Measurements from ENCODE around the gene SORBS1. TPM values are rescaled to one million over a fixed set of nuclear protein-coding genes. Genes with fewer than 3 reads are reported as not detected.

Gene SORBS1
- total and polyA plus RNA-seq, 2 of the 13 experiments (the other 11 are each of a cell fraction or from before 2014, with no cell fraction given) = 16.8 to 39.8 TPM

DNA sequence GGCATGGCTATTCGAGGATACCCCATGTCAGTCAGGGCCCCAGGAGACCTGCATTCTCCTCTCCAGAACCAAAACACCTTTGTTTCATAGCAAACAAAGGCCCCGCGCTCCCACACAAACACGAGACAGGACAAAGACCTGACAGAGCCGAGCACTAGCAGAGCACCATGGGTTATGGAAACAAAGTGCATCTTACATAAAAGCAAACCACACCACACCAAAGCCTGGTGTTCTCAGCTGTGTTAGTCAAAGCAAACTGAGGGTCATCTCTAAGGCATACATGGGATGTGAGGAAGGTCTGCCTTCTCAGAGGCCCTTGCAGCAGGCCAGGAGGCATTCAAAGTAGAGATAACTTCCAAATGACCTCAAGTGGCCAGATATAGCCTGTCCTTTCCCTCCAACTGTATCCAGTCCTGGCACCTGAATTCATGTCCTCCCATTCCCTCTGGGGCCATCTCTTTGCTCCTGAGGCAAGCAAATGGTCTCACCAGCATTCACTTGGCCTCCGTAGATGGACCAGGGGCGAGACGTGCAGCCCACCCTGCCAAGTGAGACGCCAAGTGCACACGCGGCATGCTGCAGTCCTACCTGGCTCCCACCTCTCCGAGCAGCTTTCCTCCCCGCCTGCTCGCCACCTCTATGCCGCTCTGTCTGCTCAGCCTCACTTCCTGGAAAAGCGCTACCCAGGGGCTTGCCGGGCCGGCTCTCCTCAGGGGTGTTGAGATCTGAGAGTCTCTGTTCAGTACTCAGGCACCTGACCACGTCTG, 225.1 kb downstream of the SORBS1 start (continued):
- no peak for TF ChIP-seq GPBP1L1 (CRISPR knock-in tag; IDR thresholded peaks at IDR 0.05)
- TF ChIP-seq ARID3A (IDR thresholded peaks at IDR 0.05; ENCODE audit: low read depth, low read length) = no peak
- no peak for TF ChIP-seq ZMYM3 (CRISPR knock-in tag; IDR thresholded peaks at IDR 0.05)
- TF ChIP-seq CREB1 (IDR thresholded peaks at IDR 0.05) = no peak
- no peak for TF ChIP-seq CREB1 (CRISPR knock-in tag; IDR thresholded peaks at IDR 0.05)
- TF ChIP-seq, protein P1, sequence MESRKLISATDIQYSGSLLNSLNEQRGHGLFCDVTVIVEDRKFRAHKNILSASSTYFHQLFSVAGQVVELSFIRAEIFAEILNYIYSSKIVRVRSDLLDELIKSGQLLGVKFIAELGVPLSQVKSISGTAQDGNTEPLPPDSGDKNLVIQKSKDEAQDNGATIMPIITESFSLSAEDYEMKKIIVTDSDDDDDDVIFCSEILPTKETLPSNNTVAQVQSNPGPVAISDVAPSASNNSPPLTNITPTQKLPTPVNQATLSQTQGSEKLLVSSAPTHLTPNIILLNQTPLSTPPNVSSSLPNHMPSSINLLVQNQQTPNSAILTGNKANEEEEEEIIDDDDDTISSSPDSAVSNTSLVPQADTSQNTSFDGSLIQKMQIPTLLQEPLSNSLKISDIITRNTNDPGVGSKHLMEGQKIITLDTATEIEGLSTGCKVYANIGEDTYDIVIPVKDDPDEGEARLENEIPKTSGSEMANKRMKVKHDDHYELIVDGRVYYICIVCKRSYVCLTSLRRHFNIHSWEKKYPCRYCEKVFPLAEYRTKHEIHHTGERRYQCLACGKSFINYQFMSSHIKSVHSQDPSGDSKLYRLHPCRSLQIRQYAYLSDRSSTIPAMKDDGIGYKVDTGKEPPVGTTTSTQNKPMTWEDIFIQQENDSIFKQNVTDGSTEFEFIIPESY (CRISPR knock-in tag; IDR thresholded peaks at IDR 0.05) = peak; percentile 26; the same call in 1 of the 2 replicates
- TF ChIP-seq, protein P2, sequence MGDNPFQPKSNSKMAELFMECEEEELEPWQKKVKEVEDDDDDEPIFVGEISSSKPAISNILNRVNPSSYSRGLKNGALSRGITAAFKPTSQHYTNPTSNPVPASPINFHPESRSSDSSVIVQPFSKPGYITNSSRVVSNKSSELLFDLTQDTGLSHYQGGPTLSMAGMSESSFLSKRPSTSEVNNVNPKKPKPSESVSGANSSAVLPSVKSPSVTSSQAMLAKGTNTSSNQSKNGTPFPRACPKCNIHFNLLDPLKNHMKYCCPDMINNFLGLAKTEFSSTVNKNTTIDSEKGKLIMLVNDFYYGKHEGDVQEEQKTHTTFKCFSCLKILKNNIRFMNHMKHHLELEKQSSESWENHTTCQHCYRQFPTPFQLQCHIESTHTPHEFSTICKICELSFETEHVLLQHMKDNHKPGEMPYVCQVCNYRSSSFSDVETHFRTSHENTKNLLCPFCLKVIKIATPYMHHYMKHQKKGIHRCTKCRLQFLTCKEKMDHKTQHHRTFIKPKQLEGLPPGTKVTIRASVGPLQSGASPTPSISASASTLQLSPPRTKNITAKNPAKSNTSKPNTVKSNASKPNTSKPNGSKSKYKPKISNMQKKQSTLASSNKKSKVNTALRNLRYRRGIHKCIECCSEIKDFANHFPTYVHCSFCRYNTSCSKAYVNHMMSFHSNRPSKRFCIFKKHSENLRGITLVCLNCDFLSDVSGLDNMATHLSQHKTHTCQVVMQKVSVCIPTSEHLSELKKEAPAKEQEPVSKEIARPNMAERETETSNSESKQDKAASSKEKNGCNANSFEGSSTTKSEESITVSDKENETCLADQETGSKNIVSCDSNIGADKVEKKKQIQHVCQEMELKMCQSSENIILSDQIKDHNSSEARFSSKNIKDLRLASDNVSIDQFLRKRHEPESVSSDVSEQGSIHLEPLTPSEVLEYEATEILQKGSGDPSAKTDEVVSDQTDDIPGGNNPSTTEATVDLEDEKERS (CRISPR knock-in tag; IDR thresholded peaks at IDR 0.05) = no peak
- TF ChIP-seq, protein P3, sequence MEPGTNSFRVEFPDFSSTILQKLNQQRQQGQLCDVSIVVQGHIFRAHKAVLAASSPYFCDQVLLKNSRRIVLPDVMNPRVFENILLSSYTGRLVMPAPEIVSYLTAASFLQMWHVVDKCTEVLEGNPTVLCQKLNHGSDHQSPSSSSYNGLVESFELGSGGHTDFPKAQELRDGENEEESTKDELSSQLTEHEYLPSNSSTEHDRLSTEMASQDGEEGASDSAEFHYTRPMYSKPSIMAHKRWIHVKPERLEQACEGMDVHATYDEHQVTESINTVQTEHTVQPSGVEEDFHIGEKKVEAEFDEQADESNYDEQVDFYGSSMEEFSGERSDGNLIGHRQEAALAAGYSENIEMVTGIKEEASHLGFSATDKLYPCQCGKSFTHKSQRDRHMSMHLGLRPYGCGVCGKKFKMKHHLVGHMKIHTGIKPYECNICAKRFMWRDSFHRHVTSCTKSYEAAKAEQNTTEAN (CRISPR knock-in tag; conservative IDR thresholded peaks at IDR 0.05) = no peak
- TF ChIP-seq NFE2L2 (IDR thresholded peaks at IDR 0.05; ENCODE audit: low read length) = no peak
- no peak for TF ChIP-seq RBAK (CRISPR knock-in tag; IDR thresholded peaks at IDR 0.05)
- peak; percentile 44; the same call in 1 of the 2 replicates for TF ChIP-seq HDAC2 (CRISPR knock-in tag; IDR thresholded peaks at IDR 0.05)
- TF ChIP-seq MED8 (CRISPR knock-in tag; IDR thresholded peaks at IDR 0.05; ENCODE audit: insufficient replicate concordance) = no peak
